ENCODE results near the gene KCNT1. TPM values are rescaled to one million over a fixed set of nuclear protein-coding genes. Genes with fewer than 3 reads are reported as not detected.

The KCNT1 gene
- total and polyA plus RNA-seq, 2 donors (not counting 3 experiments of a cell fraction or from before 2014, with no cell fraction given): not detected

GRCh38 chr9:135707252-135708138 lies 5.5 kb downstream of the KCNT1 start:
- TF ChIP-seq POLR2A (IDR thresholded peaks at IDR 0.05; ENCODE audit: low read depth, low read length) (no peak), POLR2AphosphoS5 (IDR thresholded peaks at IDR 0.05; ENCODE audit: insufficient read depth, low read depth, low read length) (no peak), JUN (IDR thresholded peaks at IDR 0.05; ENCODE audit: borderline replicate concordance, insufficient read depth, insufficient read length, low read depth) (no peak), MYC (IDR thresholded peaks at IDR 0.05; ENCODE audit: low read depth, low read length) (no peak), GATA2 (IDR thresholded peaks at IDR 0.05; ENCODE audit: insufficient read depth, insufficient read length, low read depth, low read length) (no peak), FOS (IDR thresholded peaks at IDR 0.05; ENCODE audit: borderline replicate concordance, insufficient read depth, low read length) (no peak), EZH2 (IDR thresholded peaks at IDR 0.05; ENCODE audit: borderline replicate concordance, low read depth, low read length, severe bottlenecking) (no peak)
- TF ChIP-seq, protein P1, sequence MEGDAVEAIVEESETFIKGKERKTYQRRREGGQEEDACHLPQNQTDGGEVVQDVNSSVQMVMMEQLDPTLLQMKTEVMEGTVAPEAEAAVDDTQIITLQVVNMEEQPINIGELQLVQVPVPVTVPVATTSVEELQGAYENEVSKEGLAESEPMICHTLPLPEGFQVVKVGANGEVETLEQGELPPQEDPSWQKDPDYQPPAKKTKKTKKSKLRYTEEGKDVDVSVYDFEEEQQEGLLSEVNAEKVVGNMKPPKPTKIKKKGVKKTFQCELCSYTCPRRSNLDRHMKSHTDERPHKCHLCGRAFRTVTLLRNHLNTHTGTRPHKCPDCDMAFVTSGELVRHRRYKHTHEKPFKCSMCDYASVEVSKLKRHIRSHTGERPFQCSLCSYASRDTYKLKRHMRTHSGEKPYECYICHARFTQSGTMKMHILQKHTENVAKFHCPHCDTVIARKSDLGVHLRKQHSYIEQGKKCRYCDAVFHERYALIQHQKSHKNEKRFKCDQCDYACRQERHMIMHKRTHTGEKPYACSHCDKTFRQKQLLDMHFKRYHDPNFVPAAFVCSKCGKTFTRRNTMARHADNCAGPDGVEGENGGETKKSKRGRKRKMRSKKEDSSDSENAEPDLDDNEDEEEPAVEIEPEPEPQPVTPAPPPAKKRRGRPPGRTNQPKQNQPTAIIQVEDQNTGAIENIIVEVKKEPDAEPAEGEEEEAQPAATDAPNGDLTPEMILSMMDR (IDR thresholded peaks at IDR 0.05; ENCODE audit: extremely low read depth in 1 of 2, insufficient read depth in 1 of 2, low read depth in 1 of 2, low read length in 2 of 2): no peak
- TF ChIP-seq, protein P2, sequence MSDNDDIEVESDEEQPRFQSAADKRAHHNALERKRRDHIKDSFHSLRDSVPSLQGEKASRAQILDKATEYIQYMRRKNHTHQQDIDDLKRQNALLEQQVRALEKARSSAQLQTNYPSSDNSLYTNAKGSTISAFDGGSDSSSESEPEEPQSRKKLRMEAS (IDR thresholded peaks at IDR 0.05; ENCODE audit: insufficient read depth, insufficient read length): no peak
- Histone ChIP-seq H3K4me3 (replicated peaks in 1 of 3; ENCODE audit: insufficient read depth in 1 of 3, low read depth in 1 of 3, low read length in 3 of 3) (no peak overlapping the region), H3K79me2 (ENCODE audit: control insufficient read depth, insufficient read depth, low read length) (no peaks in the 10 kb centered on the region), H3K9me3 (replicated peaks; ENCODE audit: control insufficient read depth, insufficient read depth, low read length) (no peaks in the 10 kb centered on the region), H3K27ac (ENCODE audit: insufficient read depth, low read depth, low read length) (no peak overlapping the region), H3K27me3 (ENCODE audit: control insufficient read depth in 2 of 2, insufficient read depth in 2 of 2, low read length in 2 of 2) (peaks cover 2% of the 10 kb centered on the region in 2 experiments), H3K36me3 (ENCODE audit: control insufficient read depth in 2 of 2, extremely low read depth in 1 of 2, insufficient read depth in 2 of 2, low read length in 2 of 2) (no peaks in the 10 kb centered on the region), H3K4me1 (ENCODE audit: control insufficient read depth, extremely low read depth, insufficient read depth, low read length) (no peaks in the 10 kb centered on the region), H4K20me1 (replicated peaks; ENCODE audit: control insufficient read depth, extremely low read depth, insufficient read depth, low read length) (no peaks in the 10 kb centered on the region), H2AFZ (ENCODE audit: low read depth, low read length) (no peak overlapping the region), H3K9me1 (replicated peaks; ENCODE audit: control insufficient read depth, extremely low read depth, insufficient read depth, low read length) (no peaks in the 10 kb centered on the region), H3K9ac (replicated peaks; ENCODE audit: extremely low read depth, insufficient read depth, low read length) (no peak overlapping the region), H3K4me2 (ENCODE audit: insufficient read depth, low read length) (no peak overlapping the region)
- DNase-seq (ENCODE audit: low read depth, low spot score): no peak
- dilution Hi-C loops (cut with MboI; ENCODE audit: extremely low pct_ligation_motif_present, low sequenced_read_pairs) (no loop called here), intact Hi-C loops (cut with micrococcal nuclease) (no loop called here)
- FAIRE-seq: no peak
- ChIA-PET POLR2A (no interaction called here), CTCF (interaction anchor here (0.9 kb wide), 1 partner anchor 11 kb away, joined by 4 read pairs; no protein-coding TSS in a partner anchor)
- no TSS peak for BruUV-seq (replicated peaks)
